CD8-positive, alpha-beta memory T cell (primary cell): ENCODE results near the gene CLSTN1. TPM values are rescaled to one million over a fixed set of nuclear protein-coding genes. Genes with fewer than 3 reads are reported as not detected.
"Not testable (repeated sequence)": the region's sequence is repeated elsewhere in the genome, so short reads cannot be mapped to it uniquely, and the experiment has no call there.

ENCODE experiments used
- CTCF ChIA-PET: fragments of 350-600 bp; sonication (Branson Sonifier 250); formaldehyde crosslinking; loops from one replicate; lab custom pipeline; 2021; ENCODE audit warnings: antibody characterized with exemption; lab: Charles Lee
- POLR2A ChIA-PET: fragments of 350-600 bp; sonication (Branson Sonifier 250); formaldehyde crosslinking; loops from one replicate; lab custom pipeline; 2021; ENCODE audit warnings: antibody characterized with exemption; lab: Charles Lee
- DNase-seq, 5 donors: peaks; one replicate each; pipeline versions ENCODE4 v3.0.0 to v3.0.0-alpha.2; 2020 to 2022; ENCODE audit warnings: mixed read lengths in 1 of 5
- H3K27ac ChIP-seq: one replicate; pipeline ENCODE4 v1.7.0; 2013; ENCODE audit warnings: low read depth, mild to moderate bottlenecking, low read length, moderate library complexity
- H3K27me3 ChIP-seq: 2 replicates; pipeline ENCODE4 v1.7.0; 2013; ENCODE audit warnings: low read length, mild to moderate bottlenecking; ENCODE audit not compliant: insufficient read depth, poor library complexity, severe bottlenecking
- H3K36me3 ChIP-seq: 2 replicates; pipeline ENCODE4 v1.7.0; 2013; ENCODE audit warnings: mild to moderate bottlenecking, low read length, moderate library complexity; ENCODE audit not compliant: insufficient read depth
- H3K4me1 ChIP-seq: 2 replicates; pipeline ENCODE4 v1.7.0; 2013; ENCODE audit warnings: mild to moderate bottlenecking, low read length, moderate library complexity; ENCODE audit not compliant: insufficient read depth
- H3K4me3 ChIP-seq: 2 replicates; pipeline ENCODE4 v1.7.0; 2013; ENCODE audit warnings: mild to moderate bottlenecking, low read length
- H3K9me3 ChIP-seq: 2 replicates; pipeline ENCODE4 v1.7.0; 2013; ENCODE audit warnings: mild to moderate bottlenecking, low read length
- H3K27ac Mint-ChIP-seq, 8 donors: one replicate each; pipeline ENCODE4 v1.8.0; 2020 to 2021; ENCODE audit warnings: mixed read lengths in 8 of 8, mild to moderate bottlenecking in 6 of 8, inconsistent platforms in 3 of 8, moderate library complexity in 3 of 8
- H3K27me3 Mint-ChIP-seq, 2 donors: one replicate each; pipeline ENCODE4 v1.8.0; 2020 to 2021; ENCODE audit warnings: mixed read lengths in 2 of 2, mild to moderate bottlenecking in 1 of 2, moderate library complexity in 1 of 2
- H3K36me3 Mint-ChIP-seq, 3 donors: one replicate each; pipeline ENCODE4 v1.8.0; 2020 to 2021; ENCODE audit warnings: mixed read lengths in 3 of 3, inconsistent platforms in 1 of 3, mild to moderate bottlenecking in 1 of 3
- H3K4me1 Mint-ChIP-seq, 3 donors: one replicate each; pipeline ENCODE4 v1.8.0; 2020 to 2021; ENCODE audit warnings: mixed read lengths in 3 of 3, inconsistent platforms in 1 of 3, mild to moderate bottlenecking in 1 of 3
- H3K4me3 Mint-ChIP-seq, 7 donors: one replicate each; pipeline ENCODE4 v1.8.0; 2020 to 2021; ENCODE audit warnings: mixed read lengths in 7 of 7, mild to moderate bottlenecking in 6 of 7, moderate library complexity in 4 of 7, inconsistent platforms in 2 of 7
- H3K9me3 Mint-ChIP-seq, 5 donors: one replicate each; pipeline ENCODE4 v1.8.0; 2020 to 2022; ENCODE audit warnings: mixed read lengths in 5 of 5, mild to moderate bottlenecking in 3 of 5, moderate library complexity in 2 of 5, inconsistent platforms in 1 of 5
- polyA plus RNA-seq: library from polyadenylated mRNA; unstranded; fragments of 300-500 nt; fragmentation: Illumina TruSeq; gene quantifications from one replicate; pipeline ENCODE4 v1.2.3, GENCODE V29; 2021
- total RNA-seq, 2 experiments: library from RNA; stranded (reverse); gene quantifications; one replicate each; pipeline ENCODE4 v1.2.3, GENCODE V29; 2021

Gene CLSTN1
- total and polyA plus RNA-seq, 3 experiments from 2014 or later: 38.4 to 48.2 (median 40.8) TPM

DNA sequence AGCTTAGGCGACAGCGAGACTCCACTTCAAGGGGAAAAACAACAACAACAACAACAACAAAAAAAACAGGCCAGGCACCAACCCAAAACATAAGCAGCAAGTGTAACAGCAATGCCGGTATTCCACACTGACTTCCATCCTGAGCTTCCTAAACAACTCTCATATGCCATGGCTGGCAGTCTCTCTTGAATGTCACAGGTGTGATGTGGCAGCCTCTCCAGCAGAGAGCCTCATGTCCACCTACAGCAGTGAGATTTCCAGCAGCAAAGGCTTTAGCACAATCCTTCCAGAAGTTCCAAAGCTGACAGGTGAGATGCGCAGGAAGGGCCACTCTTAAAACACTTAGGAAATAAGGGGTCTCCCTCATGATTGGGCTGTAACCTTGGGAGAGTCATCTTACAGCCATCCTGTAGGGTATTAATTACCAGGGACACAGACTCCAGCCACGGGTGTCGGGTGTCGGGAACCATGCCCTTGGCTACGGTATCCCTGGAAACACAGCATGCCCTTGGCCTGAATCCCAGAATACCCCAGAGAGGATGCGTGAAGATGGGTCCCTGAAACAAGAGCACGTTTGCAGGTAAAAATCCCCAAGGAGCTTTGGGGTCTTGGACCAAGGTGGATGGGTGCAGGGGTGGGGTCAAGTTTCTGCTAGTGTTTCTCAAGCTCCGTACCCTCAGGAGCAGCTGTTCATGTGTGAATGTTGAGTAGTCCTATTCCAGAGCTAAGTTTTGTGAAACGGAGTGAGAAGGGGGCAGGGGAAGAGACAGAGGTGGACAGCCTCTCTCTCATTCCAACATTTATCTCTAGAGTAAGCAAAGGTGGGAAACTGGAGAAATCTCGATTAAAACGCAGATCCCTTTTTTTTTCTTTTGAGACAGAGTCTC is 31.4 kb downstream of the CLSTN1 start:
- ChIA-PET CTCF (interaction anchor here (1.2 to 2.5 kb wide), 2 partner anchors 8 to 82 kb away, joined by 4 to 8 read pairs; no protein-coding TSS in a partner anchor), POLR2A (no interaction called here)
- H3K36me3 Mint-ChIP-seq: peaks cover 0 to 5% (median 1%) of the 10 kb centered on the region in 3 donors
- no peaks in the 10 kb centered on the region for H3K27me3 ChIP-seq
- H3K27ac Mint-ChIP-seq: peak overlapping the region in 5 of 8 donors; percentile 38 to 79 (median 78)
- H3K27ac ChIP-seq: no peak overlapping the region
- no peaks in the 10 kb centered on the region for H3K9me3 ChIP-seq
- no peak overlapping the region for H3K4me3 Mint-ChIP-seq
- H3K4me3 ChIP-seq: no peak overlapping the region
- H3K27me3 Mint-ChIP-seq: no peaks in the 10 kb centered on the region
- H3K4me1 ChIP-seq: peaks cover 24% of the 10 kb centered on the region
- H3K36me3 ChIP-seq: no peaks in the 10 kb centered on the region
- peaks cover 41 to 66% (median 58%) of the 10 kb centered on the region in 3 donors for H3K4me1 Mint-ChIP-seq
- no peaks in the 10 kb centered on the region for H3K9me3 Mint-ChIP-seq
- DNase-seq: no peak

DNA sequence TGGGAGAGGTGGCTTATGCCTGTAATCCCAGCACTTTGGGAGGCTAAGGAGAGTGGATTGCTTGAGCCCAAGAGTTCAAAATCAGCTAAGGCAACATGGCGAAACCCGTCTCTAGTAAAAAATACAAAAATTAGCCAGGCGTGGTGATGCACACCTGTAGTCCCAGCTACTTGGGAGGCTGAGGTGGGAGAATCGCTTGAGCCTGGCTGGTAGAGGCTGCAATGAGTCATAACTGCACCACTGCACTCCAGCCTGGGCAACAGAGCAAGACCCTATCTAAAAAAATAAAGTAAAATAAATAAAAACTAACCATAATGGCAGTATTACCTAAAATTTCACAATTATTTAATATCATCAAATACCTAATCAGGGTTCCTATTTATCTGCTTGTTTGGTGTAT is 34.1 kb downstream of the CLSTN1 start:
- POLR2A ChIA-PET: interaction anchor here (0.6 kb wide), 1 partner anchor 10 kb away, joined by 3 read pairs; no protein-coding TSS in a partner anchor
- H3K9me3 ChIP-seq, H3K36me3 ChIP-seq, H3K4me3 Mint-ChIP-seq, CTCF ChIA-PET, H3K36me3 Mint-ChIP-seq, DNase-seq, H3K27me3 ChIP-seq, H3K9me3 Mint-ChIP-seq, H3K27me3 Mint-ChIP-seq, H3K4me3 ChIP-seq, H3K27ac ChIP-seq: not testable (repeated sequence)
- Mint-ChIP-seq H3K27ac (peak overlapping the region in 5 of 8 donors; percentile 4 to 70 (median 20)), H3K4me1 (peaks cover 40 to 71% (median 58%) of the 10 kb centered on the region in 3 donors)
- peaks cover 30% of the 10 kb centered on the region for H3K4me1 ChIP-seq

DNA sequence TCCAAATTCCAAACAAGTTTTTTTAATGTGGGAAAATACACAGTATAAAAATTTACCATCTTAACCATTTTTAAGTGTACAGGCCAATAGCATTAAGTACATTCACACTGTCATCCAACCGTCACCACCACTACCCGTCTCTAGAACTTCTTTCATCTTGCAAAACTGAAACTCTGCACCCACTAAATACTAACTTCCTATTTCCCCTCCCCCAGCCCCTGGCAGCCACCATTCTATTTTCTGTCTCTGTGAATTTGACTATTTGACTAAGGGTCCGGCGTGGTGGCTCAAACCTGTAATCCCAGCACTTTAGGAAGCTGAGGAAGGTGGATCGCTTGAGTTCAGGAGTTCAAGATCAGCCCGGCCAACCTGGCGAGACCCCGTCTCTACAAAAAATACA is 36.1 kb downstream of the CLSTN1 start:
- peaks cover 30 to 62% (median 44%) of the 10 kb centered on the region in 3 donors for H3K4me1 Mint-ChIP-seq
- H3K27ac Mint-ChIP-seq: peak overlapping the region; percentile 85 to 96 (median 90)
- Histone ChIP-seq H3K36me3 (no peaks in the 10 kb centered on the region), H3K27ac (peak overlapping the region; percentile 54), H3K27me3 (no peaks in the 10 kb centered on the region), H3K4me3 (peak overlapping the region; percentile 9), H3K4me1 (peaks cover 22% of the 10 kb centered on the region), H3K9me3 (no peaks in the 10 kb centered on the region)
- no peaks in the 10 kb centered on the region for H3K27me3 Mint-ChIP-seq
- peak overlapping the region; percentile 71 to 91 (median 76) for H3K4me3 Mint-ChIP-seq
- H3K9me3 Mint-ChIP-seq: no peaks in the 10 kb centered on the region
- H3K36me3 Mint-ChIP-seq: peaks cover 0 to 5% (median 1%) of the 10 kb centered on the region in 3 donors
- POLR2A ChIA-PET: interaction anchor here (0.5 kb wide), 1 partner anchor 13 kb away, joined by 3 read pairs; no protein-coding TSS in a partner anchor
- DNase-seq: peak in 4 of 5 donors; percentile 12 to 72 (median 70)
- CTCF ChIA-PET: interaction anchor here (0.9 to 7.5 kb wide), 6 partner anchors 12 to 160 kb away, joined by 3 to 111 read pairs (median 18); no protein-coding TSS in a partner anchor

DNA sequence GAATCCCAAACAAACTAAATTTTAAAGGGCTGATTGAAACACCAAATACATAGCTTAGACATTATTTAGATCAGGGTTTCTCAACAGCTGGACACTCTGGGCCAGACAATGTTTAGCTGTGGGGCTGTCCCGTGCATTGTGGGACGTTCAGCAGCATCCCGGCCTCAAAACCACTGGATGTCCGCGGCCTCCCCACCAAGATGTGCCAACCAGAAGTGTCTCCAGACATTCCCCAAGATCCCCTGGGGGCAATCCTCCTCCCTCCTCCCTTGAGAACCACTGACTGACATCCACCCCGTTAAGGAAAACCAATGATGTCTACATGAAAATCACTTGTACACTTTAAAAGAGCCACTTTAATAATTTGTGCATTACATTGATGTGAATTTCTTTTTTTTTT is 38.4 kb downstream of the CLSTN1 start:
- H3K36me3 Mint-ChIP-seq: peaks cover 0 to 3% (median 1%) of the 10 kb centered on the region in 3 donors
- no peaks in the 10 kb centered on the region for H3K27me3 Mint-ChIP-seq
- ChIA-PET CTCF (interaction anchor here (0.9 to 7.5 kb wide), 19 partner anchors 8 to 645 kb away, joined by 3 to 111 read pairs (median 7); partner anchors contain the start of gene CENPS), POLR2A (interaction anchor here (0.6 to 1.1 kb wide), 2 partner anchors 81 to 403 kb away, joined by 4 to 10 read pairs; no protein-coding TSS in a partner anchor)
- H3K36me3 ChIP-seq: no peaks in the 10 kb centered on the region
- H3K4me3 ChIP-seq: no peak overlapping the region
- H3K4me1 Mint-ChIP-seq: peaks cover 25 to 58% (median 38%) of the 10 kb centered on the region in 3 donors
- peaks cover 22% of the 10 kb centered on the region for H3K4me1 ChIP-seq
- no peak for DNase-seq
- H3K9me3 ChIP-seq: no peaks in the 10 kb centered on the region
- H3K27ac Mint-ChIP-seq: peak overlapping the region in 2 of 8 donors; percentile 7 to 60
- no peaks in the 10 kb centered on the region for H3K27me3 ChIP-seq
- H3K4me3 Mint-ChIP-seq: no peak overlapping the region
- H3K27ac ChIP-seq: no peak overlapping the region
- no peaks in the 10 kb centered on the region for H3K9me3 Mint-ChIP-seq

DNA sequence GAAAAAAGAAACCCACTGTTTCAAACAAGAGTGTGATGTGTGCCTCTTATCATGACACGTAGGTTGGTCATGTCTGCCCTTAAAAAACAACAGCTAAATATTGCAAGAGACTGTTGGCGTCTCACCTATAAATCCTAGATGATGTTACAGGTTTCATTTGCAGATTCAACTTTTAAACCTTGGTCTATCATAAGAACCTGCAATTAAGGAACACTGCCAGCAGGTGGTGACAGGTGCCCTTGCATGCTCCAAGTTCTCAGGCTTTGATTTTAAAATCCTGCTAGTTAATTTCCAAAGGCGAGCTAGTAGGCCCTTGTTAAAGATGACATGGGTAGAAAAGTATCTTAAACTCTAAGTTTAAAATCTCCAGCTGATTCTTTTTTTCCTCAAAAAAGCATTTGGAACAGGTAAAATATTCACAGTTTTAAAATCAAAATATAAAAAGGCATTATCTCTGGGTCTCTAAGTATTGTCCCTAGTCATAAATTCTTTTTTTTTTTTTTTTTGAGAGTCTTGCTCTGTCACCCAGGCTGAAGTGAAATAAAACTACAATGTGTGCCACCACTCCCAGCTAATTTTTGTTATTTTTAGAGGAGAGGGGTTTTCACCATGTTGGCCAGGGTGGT is 39.1 kb downstream of the CLSTN1 start:
- ChIA-PET CTCF (interaction anchor here (0.6 to 7.5 kb wide), 36 partner anchors 9 to 645 kb away, joined by 3 to 111 read pairs (median 4); partner anchors contain the start of gene CENPS), POLR2A (interaction anchor here (0.7 to 1.1 kb wide), 2 partner anchors 79 to 82 kb away, joined by 7 to 10 read pairs; no protein-coding TSS in a partner anchor)
- Histone ChIP-seq H3K9me3 (no peaks in the 10 kb centered on the region), H3K27me3 (no peaks in the 10 kb centered on the region), H3K36me3 (no peaks in the 10 kb centered on the region), H3K4me3 (no peak overlapping the region), H3K4me1 (peaks cover 22% of the 10 kb centered on the region), H3K27ac (no peak overlapping the region)
- Mint-ChIP-seq H3K27ac (peak overlapping the region in 3 of 8 donors; percentile 40 to 66 (median 63)), H3K4me1 (peaks cover 21 to 54% (median 34%) of the 10 kb centered on the region in 3 donors), H3K27me3 (no peaks in the 10 kb centered on the region), H3K36me3 (peaks cover 0 to 3% (median 1%) of the 10 kb centered on the region in 3 donors), H3K4me3 (peak overlapping the region in 1 of 7 donors; percentile 49), H3K9me3 (no peaks in the 10 kb centered on the region)
- DNase-seq: peak; percentile 40 to 74 (median 63)

DNA sequence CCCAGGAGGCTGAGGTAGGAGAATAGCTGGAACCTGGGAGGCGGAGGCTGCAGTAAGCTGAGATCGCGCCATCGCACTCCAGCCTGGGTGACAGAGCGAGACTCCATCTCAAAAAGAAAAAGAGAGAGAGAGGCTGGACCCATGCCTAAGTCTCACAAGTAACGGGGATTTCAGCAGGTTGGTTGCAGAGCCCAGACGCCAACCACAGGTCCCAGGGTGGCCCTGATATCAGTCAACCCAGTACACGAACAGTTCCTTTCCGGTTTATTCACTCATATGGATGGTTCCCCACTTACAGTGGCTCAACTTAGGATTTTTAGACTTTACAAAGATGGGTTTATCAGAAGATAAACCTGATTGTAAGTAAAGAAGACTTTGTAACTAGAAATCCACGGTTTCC is 40.9 kb downstream of the CLSTN1 start:
- ChIA-PET CTCF (interaction anchor here (1.4 to 7.5 kb wide), 2 partner anchors 83 to 88 kb away, joined by 4 to 111 read pairs; no protein-coding TSS in a partner anchor), POLR2A (no interaction called here)
- Histone ChIP-seq H3K27me3 (no peaks in the 10 kb centered on the region), H3K27ac (no peak overlapping the region), H3K36me3 (no peaks in the 10 kb centered on the region), H3K4me1 (peaks cover 18% of the 10 kb centered on the region), H3K4me3 (no peak overlapping the region), H3K9me3 (no peaks in the 10 kb centered on the region)
- H3K9me3 Mint-ChIP-seq: no peaks in the 10 kb centered on the region
- no peak overlapping the region for H3K27ac Mint-ChIP-seq
- H3K4me3 Mint-ChIP-seq: no peak overlapping the region
- H3K27me3 Mint-ChIP-seq: no peaks in the 10 kb centered on the region
- H3K36me3 Mint-ChIP-seq: peaks cover 0 to 3% (median 0%) of the 10 kb centered on the region in 3 donors
- peak in 1 of 5 donors; percentile 14 for DNase-seq
- peaks cover 19 to 43% (median 28%) of the 10 kb centered on the region in 3 donors for H3K4me1 Mint-ChIP-seq

DNA sequence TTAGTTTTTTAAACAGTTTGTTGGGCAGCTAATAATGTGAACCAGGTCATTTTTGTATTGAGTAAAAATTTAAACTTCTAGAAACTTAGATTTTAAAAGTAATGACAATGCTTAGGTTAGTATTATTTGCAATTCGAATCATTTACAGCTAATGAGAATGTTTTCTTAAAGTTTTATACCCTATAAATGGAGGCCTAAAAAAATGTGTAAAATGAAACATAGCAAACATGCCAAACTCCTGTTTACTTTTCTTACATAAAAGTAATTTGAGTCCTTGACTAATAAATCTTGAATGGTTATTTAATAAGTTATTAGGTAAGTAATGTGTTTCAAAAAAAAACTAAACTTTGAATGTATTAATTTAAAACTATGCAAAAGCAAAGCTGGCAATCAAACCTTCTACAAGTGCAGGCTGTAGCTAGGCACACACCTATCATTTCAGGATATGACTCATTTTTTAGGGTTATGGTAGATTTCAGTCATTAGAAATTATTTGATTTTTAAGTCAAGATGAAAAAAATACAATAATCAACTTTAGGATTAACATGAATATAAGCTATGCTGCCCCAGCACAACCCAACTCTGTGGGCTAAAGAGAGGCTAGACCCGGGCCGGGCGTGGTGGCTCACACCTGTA is 41.5 kb downstream of the CLSTN1 start:
- no peaks in the 10 kb centered on the region for H3K27me3 Mint-ChIP-seq
- no peak overlapping the region for H3K27ac Mint-ChIP-seq
- H3K4me1 Mint-ChIP-seq: peaks cover 15 to 41% (median 25%) of the 10 kb centered on the region in 3 donors
- no peaks in the 10 kb centered on the region for H3K36me3 ChIP-seq
- H3K27ac ChIP-seq: no peak overlapping the region
- CTCF ChIA-PET: interaction anchor here (0.8 to 7.5 kb wide), 4 partner anchors 60 to 166 kb away, joined by 3 to 111 read pairs (median 4); no protein-coding TSS in a partner anchor
- H3K9me3 Mint-ChIP-seq: no peaks in the 10 kb centered on the region
- H3K4me1 ChIP-seq: peaks cover 12% of the 10 kb centered on the region
- peaks cover 0 to 4% (median 0%) of the 10 kb centered on the region in 3 donors for H3K36me3 Mint-ChIP-seq
- DNase-seq: no peak
- POLR2A ChIA-PET: no interaction called here
- no peaks in the 10 kb centered on the region for H3K27me3 ChIP-seq
- H3K4me3 Mint-ChIP-seq: no peak overlapping the region
- H3K4me3 ChIP-seq: no peak overlapping the region
- H3K9me3 ChIP-seq: no peaks in the 10 kb centered on the region
